Measurements from ENCODE around the gene MZF1. TPM values are rescaled to one million over a fixed set of nuclear protein-coding genes. Genes with fewer than 3 reads are reported as not detected.
"Not testable (repeated sequence)": the region's sequence is repeated elsewhere in the genome, so short reads cannot be mapped to it uniquely, and the experiment has no call there.

Gene MZF1
- total RNA-seq, 2 experiments from 2014 or later = 18.1 to 19.5 TPM

DNA sequence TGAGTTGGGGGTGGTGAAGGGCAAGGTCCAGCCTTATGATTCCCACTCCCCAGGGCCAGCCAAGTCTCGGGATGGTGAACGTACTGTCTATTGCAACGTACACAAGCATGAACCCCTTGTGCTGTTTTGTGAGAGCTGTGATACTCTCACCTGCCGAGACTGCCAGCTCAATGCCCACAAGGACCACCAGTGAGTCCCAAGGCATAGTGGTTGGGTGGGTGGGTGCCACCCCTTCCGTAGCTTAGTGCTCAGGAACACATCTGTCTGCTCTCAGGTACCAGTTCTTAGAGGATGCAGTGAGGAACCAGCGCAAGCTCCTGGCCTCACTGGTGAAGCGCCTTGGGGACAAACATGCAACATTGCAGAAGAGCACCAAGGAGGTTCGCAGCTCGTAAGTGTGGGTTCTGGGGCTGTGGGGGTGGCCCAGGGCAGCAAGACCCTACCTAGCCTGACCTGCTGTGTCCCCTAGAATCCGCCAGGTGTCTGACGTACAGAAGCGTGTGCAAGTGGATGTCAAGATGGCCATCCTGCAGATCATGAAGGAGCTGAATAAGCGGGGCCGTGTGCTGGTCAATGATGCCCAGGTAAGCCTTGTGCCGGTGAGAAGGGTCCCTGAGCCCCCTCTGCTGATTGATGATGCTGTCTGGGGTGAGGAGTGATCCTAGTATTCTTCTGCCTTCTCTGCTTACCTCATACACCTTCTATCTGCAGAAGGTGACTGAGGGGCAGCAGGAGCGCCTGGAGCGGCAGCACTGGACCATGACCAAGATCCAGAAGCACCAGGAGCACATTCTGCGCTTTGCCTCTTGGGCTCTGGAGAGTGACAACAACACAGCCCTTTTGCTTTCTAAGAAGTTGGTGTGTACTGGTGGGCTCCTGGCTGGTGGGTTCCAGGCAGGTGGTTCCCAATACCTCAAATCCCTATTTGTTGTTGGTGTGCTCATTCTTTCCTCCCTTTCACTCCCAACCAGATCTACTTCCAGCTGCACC, 25.5 kb downstream of the MZF1 start:
- Mint-ChIP-seq H3K4me1 (peaks cover 40% of the 10 kb centered on the region), H3K27me3 (peaks cover 2% of the 10 kb centered on the region), H3K9me3 (ENCODE audit: low read depth) (no peaks in the 10 kb centered on the region), H3K27ac (peak overlapping the region; percentile 49), H3K36me3 (peaks cover 60% of the 10 kb centered on the region), H3K4me3 (no peak overlapping the region)
- DNase-seq = no peak
- CTCF ChIA-PET = interaction anchor here (0.8 to 1.7 kb wide), 2 partner anchors 12 to 28 kb away, joined by 3 to 5 read pairs; partner anchors contain the start of gene ZBTB45
- ATAC-seq = no peak

DNA sequence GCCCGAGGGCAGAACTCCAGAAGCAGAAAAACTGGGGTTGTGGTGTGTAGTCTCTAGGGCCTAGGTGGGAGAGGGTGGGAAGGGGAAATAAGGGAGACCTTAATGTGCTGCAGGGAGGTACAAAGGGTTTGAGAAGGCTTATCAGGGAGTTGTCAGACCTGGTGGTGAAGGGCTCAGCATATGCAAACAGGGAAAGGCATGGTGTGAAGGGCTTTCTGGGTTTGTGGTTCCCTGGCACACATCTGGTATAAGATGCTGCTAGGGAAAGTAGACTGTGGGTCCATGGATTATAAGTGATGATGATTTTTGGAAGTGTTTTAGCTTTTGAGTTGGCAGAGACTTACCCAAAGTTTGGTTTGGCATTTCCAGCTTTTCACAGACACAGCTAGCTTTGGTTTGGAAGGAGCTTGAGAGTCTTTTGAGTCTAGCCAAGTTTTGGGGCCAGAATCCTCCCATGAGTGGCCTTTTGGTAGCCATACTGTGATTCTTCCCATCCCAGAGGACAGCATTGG, 27.1 kb downstream of the MZF1 start:
- Mint-ChIP-seq H3K27me3 (peaks cover 2% of the 10 kb centered on the region), H3K4me3 (peak overlapping the region; percentile 96), H3K36me3 (peaks cover 48% of the 10 kb centered on the region), H3K4me1 (peaks cover 35% of the 10 kb centered on the region), H3K9me3 (ENCODE audit: low read depth) (no peaks in the 10 kb centered on the region), H3K27ac (peak overlapping the region; percentile 89)
- no peak for ATAC-seq
- no peak for DNase-seq
- CTCF ChIA-PET = interaction anchor here (0.7 to 3.2 kb wide), 3 partner anchors 9 to 32 kb away, joined by 3 to 36 read pairs (median 12); partner anchors contain the start of genes CHMP2A and ZBTB45

DNA sequence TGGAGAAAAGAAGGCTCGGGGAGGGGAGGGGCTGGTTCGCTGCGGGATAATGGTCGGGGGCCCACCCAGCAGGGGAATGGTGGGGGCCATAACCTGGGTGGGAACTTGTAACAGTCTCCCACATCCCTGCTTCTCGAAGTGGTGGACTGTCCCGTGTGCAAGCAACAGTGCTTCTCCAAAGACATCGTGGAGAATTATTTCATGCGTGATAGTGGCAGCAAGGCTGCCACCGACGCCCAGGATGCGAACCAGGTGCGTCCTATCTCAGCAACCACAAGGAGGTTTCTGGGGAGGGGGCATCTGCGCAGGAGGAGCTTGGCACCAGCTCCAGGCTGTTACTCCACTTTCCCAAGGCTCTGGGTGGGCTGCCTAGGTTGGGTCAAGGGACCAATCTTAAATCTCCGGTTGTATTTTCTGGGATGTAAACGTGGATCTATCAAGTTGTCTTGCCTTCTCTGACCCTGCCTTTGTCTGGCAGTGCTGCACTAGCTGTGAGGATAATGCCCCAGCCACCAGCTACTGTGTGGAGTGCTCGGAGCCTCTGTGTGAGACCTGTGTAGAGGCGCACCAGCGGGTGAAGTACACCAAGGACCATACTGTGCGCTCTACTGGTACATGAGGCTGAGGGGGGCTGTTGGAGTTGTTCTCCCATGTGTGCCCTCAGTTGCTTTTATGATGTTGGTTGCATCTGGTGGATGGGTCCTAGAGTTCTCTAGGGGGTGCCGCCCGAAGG, 27.7 kb downstream of the MZF1 start:
- H3K4me1 Mint-ChIP-seq = peaks cover 33% of the 10 kb centered on the region
- peaks cover 2% of the 10 kb centered on the region for H3K27me3 Mint-ChIP-seq
- DNase-seq (no peak), ATAC-seq (no peak)
- peaks cover 42% of the 10 kb centered on the region for H3K36me3 Mint-ChIP-seq
- H3K9me3 Mint-ChIP-seq (ENCODE audit: low read depth) = no peaks in the 10 kb centered on the region
- H3K4me3 Mint-ChIP-seq = peak overlapping the region; percentile 96
- H3K27ac Mint-ChIP-seq = peak overlapping the region; percentile 89
- CTCF ChIA-PET = interaction anchor here (0.7 to 3.2 kb wide), 4 partner anchors 8 to 31 kb away, joined by 3 to 36 read pairs (median 8); partner anchors contain the start of genes CHMP2A and ZBTB45

DNA sequence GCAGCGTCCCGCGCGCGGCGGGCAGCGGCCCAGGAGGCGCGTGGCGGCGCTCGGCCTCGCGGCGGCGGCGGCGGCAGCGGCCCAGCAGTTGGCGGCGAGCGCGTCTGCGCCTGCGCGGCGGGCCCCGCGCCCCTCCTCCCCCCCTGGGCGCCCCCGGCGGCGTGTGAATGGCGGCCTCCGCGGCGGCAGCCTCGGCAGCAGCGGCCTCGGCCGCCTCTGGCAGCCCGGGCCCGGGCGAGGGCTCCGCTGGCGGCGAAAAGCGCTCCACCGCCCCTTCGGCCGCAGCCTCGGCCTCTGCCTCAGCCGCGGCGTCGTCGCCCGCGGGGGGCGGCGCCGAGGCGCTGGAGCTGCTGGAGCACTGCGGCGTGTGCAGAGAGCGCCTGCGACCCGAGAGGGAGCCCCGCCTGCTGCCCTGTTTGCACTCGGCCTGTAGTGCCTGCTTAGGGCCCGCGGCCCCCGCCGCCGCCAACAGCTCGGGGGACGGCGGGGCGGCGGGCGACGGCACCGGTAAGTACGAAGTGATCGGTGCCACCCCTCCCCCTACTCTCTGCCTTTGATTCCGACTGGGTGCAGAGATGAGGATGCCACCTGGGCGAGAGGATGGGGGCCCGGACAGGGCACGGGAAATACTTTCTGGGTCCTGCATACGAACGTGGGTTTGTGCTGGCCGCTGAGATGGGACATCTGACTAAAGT, 28.4 kb downstream of the MZF1 start:
- Mint-ChIP-seq H3K36me3 (peaks cover 38% of the 10 kb centered on the region), H3K27ac (peak overlapping the region; percentile 94), H3K4me1 (peaks cover 33% of the 10 kb centered on the region), H3K27me3 (peaks cover 3% of the 10 kb centered on the region), H3K9me3 (ENCODE audit: low read depth) (no peaks in the 10 kb centered on the region), H3K4me3 (peak overlapping the region; percentile 96)
- CTCF ChIA-PET = interaction anchor here (1.0 to 3.2 kb wide), 6 partner anchors 8 to 37 kb away, joined by 3 to 36 read pairs (median 6); partner anchors contain the start of genes CHMP2A and ZBTB45
- peak; percentile 60 for DNase-seq
- peak; percentile 46 for ATAC-seq

DNA sequence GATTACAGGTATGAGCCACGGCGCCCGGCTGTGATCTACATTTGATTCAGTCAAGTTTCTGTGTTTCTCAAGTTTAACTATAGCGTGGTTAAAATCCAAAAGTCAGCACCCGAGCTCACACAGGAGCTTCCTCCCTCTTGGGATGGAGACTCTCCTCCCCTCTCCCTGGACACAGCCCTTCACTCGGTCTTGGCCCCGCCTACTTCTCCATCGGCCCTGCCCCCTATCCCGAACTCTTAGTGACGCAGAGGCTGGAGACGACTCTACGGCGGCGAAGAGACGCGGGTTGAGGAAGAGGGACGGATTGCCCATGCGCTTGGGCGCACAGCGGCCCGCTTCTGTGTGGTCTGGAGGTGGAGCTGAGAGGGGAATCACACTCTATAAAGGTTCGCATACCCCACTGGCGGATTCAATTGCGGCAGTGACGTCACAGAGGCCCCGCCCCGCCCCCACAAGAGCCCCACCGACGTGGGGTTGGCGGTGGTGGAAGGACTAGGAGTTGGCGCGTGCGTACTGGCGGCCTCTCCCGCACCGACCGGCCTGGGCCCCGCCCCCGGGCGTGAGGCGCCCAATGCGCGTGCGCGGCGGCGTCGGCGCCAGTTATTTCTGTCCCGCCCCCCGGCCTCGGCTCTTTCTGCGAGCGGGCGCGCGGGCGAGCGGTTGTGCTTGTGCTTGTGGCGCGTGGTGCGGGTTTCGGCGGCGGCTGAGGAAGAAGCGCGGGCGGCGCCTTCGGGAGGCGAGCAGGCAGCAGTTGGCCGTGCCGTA, 29.1 kb downstream of the MZF1 start, which contains the start of gene TRIM28:
TSS of gene TRIM28 (plus strand) at position 239 of the 765 bp plus-strand sequence. CDS start 694 bp downstream, outside the sequence.
- DNase-seq = peak; percentile 100
- H3K4me3 Mint-ChIP-seq = peak within 1 kb of the TSS; percentile 96
- H3K27ac Mint-ChIP-seq = peak within 1 kb of the TSS; percentile 94
- peak; percentile 93 for ATAC-seq
- H3K4me1 Mint-ChIP-seq = peaks cover 33% of the 10 kb centered on the region
- CTCF ChIA-PET = interaction anchor here (1.0 to 3.2 kb wide), 6 partner anchors 9 to 37 kb away, joined by 3 to 36 read pairs (median 6); partner anchors contain the start of genes CHMP2A and ZBTB45
- peaks cover 34% of the 10 kb centered on the region for H3K36me3 Mint-ChIP-seq
- peaks cover 9% of the 10 kb centered on the region for H3K27me3 Mint-ChIP-seq
- H3K9me3 Mint-ChIP-seq (ENCODE audit: low read depth) = no peaks in the 10 kb centered on the region

DNA sequence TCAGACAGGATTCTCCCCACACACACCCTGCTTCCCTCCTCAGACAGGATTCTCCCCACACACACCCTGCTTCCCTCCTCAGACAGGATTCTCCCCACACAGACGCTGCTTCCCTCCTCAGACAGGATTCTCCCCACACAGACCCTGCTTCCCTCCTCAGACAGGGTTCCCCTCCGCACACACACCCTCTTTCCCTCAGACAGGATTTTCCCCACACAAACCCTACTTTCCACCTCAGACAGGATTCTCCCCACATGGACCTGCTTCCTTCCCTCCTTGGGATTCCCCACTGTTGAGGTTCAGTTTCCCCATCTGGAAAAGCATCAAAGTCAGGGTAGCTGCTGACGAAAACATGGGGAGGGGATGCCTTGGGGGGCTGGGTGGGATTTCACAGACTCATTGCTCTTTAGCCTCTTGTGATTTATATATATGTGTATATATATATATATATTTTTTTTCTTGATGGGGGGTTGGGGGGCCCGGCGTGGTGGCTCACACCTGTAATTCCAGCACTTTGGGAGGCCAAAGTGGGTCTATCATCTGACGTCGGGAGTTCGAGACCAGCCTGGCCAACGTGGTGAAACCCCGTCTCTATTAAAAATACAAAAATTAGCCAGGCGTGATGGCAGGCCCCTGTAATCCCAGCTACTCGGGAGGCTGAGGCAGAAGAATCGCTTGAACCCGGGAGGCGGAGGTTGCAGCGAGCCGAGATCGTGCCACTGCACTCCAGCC, 30.3 kb downstream of the MZF1 start:
- H3K27me3 Mint-ChIP-seq = peaks cover 12% of the 10 kb centered on the region
- not testable (repeated sequence) for H3K4me3 Mint-ChIP-seq; H3K27ac Mint-ChIP-seq; DNase-seq; H3K9me3 Mint-ChIP-seq (ENCODE audit: low read depth); ATAC-seq
- CTCF ChIA-PET = interaction anchor here (1.5 to 3.2 kb wide), 3 partner anchors 12 to 29 kb away, joined by 9 to 36 read pairs (median 12); partner anchors contain the start of genes CHMP2A and ZBTB45
- peaks cover 38% of the 10 kb centered on the region for H3K4me1 Mint-ChIP-seq
- peaks cover 25% of the 10 kb centered on the region for H3K36me3 Mint-ChIP-seq

DNA sequence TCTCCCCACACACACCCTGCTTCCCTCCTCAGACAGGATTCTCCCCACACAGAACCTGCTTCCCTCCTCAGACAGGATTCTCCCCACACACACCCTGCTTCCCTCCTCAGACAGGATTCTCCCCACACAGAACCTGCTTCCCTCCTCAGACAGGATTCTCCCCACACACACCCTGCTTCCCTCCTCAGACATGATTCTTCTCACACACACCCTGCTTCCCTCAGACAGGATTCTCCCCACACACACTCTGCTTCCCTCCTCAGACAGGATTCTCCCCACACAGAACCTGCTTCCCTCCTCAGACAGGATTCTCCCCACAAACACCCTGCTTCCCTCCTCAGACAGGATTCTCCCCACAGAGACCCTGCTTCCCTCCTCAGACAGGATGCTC, 34.0 kb downstream of the MZF1 start:
- ATAC-seq; DNase-seq; H3K27ac Mint-ChIP-seq; H3K36me3 Mint-ChIP-seq; H3K9me3 Mint-ChIP-seq (ENCODE audit: low read depth): not testable (repeated sequence)
- Mint-ChIP-seq H3K4me1 (peaks cover 18% of the 10 kb centered on the region), H3K27me3 (peaks cover 12% of the 10 kb centered on the region), H3K4me3 (peak overlapping the region; percentile 68)
- CTCF ChIA-PET = interaction anchor here (1.4 to 1.5 kb wide), 2 partner anchors 20 to 42 kb away, joined by 4 to 8 read pairs; partner anchors contain the start of gene ZBTB45

DNA sequence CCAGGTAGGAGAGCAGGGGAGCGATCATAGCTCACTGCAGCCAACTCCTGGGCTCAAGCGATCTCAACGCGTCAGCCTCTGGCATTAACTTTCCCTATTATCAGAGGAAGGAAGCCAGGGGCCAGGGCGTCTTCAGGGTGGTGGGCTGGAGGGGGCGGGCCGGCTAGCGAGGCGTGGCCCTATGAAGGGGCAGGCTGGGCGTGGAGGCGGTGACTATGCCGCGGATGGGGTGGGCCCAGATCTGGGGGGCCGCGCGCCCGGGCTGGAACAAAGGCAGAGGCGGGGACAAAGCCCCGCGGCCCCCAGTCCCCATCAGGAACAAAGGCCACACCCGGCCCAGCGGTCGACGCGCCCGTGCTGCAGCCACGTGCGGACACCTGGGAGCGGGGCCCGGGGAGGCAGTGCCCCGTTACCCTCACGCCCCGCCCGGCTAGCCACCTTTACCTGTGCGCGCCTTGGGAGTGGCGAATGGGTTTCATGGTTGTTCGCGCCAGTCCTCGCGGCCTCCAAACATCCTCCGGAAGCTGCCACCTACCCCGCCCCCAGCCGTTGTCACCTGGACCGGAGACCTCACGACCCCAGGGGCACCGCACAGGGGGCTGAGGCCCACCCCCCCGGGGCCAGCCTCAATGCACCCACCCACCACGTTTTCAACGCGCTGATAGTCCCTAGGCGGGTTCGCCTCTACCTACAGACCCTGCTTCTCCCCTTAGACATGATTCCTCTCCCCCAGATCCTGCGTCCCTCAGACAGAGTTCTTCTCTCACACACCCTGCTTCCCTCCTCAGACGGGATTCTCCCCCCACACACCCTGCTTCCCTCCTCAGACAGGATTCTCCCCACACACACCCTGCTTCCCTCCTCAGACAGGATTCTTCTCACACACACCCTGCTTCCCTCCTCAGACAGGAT, 34.6 kb downstream of the MZF1 start:
- ATAC-seq (peak; percentile 82), DNase-seq (peak; percentile 68)
- CTCF ChIA-PET = interaction anchor here (1.4 to 1.5 kb wide), 2 partner anchors 19 to 43 kb away, joined by 4 to 8 read pairs; partner anchors contain the start of gene ZBTB45
- H3K4me3 Mint-ChIP-seq = peak overlapping the region; percentile 68
- no peaks in the 10 kb centered on the region for H3K36me3 Mint-ChIP-seq
- no peaks in the 10 kb centered on the region for H3K9me3 Mint-ChIP-seq (ENCODE audit: low read depth)
- peaks cover 13% of the 10 kb centered on the region for H3K4me1 Mint-ChIP-seq
- H3K27ac Mint-ChIP-seq = peak overlapping the region; percentile 63
- peaks cover 12% of the 10 kb centered on the region for H3K27me3 Mint-ChIP-seq

DNA sequence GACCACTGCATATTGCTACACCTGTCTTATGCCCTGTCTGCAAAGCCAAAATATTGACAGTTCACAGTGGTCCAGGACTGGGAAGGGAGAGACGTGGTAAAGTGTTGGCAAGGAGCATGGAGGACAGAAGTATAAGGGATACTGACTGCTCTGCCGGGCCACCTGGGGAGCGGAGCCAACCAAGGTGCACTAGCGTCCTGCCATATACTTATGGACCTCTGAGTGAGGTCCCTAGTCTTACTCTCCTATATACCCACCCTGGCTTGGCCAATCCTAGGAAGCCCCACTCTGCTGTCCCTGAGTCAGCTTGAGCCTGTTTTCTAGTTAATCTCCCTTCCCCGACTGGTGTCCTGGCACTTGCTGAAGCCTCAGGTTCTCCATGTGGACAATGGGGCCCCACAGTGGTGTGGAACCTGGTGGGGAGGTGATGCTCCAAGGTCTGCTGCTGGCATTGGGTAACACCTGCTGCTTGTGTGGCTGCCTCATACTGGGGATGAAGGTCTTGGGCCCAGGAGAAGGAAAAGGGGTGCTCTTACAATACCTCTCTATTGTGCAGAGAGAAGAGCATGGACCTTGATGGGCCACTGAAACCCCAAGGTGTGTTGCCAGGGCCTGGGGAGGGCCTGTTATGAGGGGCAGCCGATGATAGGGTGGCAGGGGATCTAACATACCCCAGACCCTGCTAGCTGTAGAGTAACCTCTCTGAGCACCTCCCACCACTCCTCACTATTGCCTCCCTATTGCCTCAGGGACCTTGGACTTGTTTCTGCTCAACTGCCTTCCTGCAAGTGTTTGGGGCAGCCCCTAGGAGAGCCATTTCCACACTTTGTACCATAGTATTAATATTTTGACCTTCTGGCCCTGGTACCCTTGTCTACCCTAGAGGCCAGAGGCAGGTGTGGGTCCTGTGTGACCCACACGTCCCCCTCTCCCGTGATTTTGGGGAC, 36.0 kb downstream of the MZF1 start:
- Mint-ChIP-seq H3K27me3 (peaks cover 10% of the 10 kb centered on the region), H3K27ac (no peak overlapping the region), H3K9me3 (ENCODE audit: low read depth) (no peaks in the 10 kb centered on the region), H3K4me1 (peaks cover 12% of the 10 kb centered on the region), H3K4me3 (no peak overlapping the region), H3K36me3 (no peaks in the 10 kb centered on the region)
- DNase-seq = no peak
- ATAC-seq = no peak
- CTCF ChIA-PET = interaction anchor here (1.5 kb wide), 1 partner anchor 44 kb away, joined by 4 read pairs; no protein-coding TSS in a partner anchor
